CD4-positive, CD25-positive, alpha-beta regulatory T cell (primary cell): ENCODE measurements around the gene PLPP3. TPM values are rescaled to one million over a fixed set of nuclear protein-coding genes. Genes with fewer than 3 reads are reported as not detected.

Experiments used
- ATAC-seq, 2 donors: fragments of 150-1000 bp; cut with Tn5 transposase; one replicate each; pipeline ENCODE4 v1.10.0; 2021; ENCODE audit warnings: low read depth in 2 of 2, moderate number of reproducible peaks in 2 of 2, moderate library complexity in 1 of 2
- DNase-seq, 3 donors: peaks; one replicate each; pipeline versions ENCODE4 v3.0.0 to v3.0.0-alpha.2; 2012 to 2022; ENCODE audit warnings: mixed read lengths in 1 of 3
- H3K27ac ChIP-seq: one replicate; pipeline ENCODE4 v1.7.0; 2013; ENCODE audit warnings: mild to moderate bottlenecking, low read length; ENCODE audit not compliant: insufficient read depth, poor library complexity, severe bottlenecking
- H3K27me3 ChIP-seq: one replicate; pipeline ENCODE4 v1.7.0; 2013; ENCODE audit warnings: low read length; ENCODE audit not compliant: control insufficient read depth, insufficient read depth
- H3K36me3 ChIP-seq: one replicate; pipeline ENCODE4 v1.7.0; 2013; ENCODE audit warnings: mild to moderate bottlenecking, low read length, moderate library complexity; ENCODE audit not compliant: control insufficient read depth, insufficient read depth
- H3K4me1 ChIP-seq: 2 replicates; pipeline ENCODE4 v1.7.0; 2013; ENCODE audit warnings: mild to moderate bottlenecking, low read length; ENCODE audit not compliant: insufficient read depth, control insufficient read depth, poor library complexity, severe bottlenecking
- H3K4me3 ChIP-seq: one replicate; pipeline ENCODE4 v1.7.0; 2013; ENCODE audit warnings: low read depth, mild to moderate bottlenecking, low read length, moderate library complexity
- H3K9me3 ChIP-seq, 2 experiments: 1 replicate in 1 of 2; 2 replicates in 1 of 2; pipeline ENCODE4 v1.7.0; 2013; ENCODE audit warnings: low read length in 2 of 2, mild to moderate bottlenecking in 1 of 2, moderate library complexity in 1 of 2; ENCODE audit not compliant: control insufficient read depth in 2 of 2
- H3K27ac Mint-ChIP-seq, 3 donors: one replicate each; pipeline ENCODE4 v1.8.0; 2020 to 2022; ENCODE audit warnings: mild to moderate bottlenecking in 3 of 3, mixed read lengths in 3 of 3, moderate library complexity in 2 of 3
- H3K27me3 Mint-ChIP-seq: one replicate; pipeline ENCODE4 v1.8.0; 2022; ENCODE audit warnings: mild to moderate bottlenecking, mixed read lengths
- H3K36me3 Mint-ChIP-seq: one replicate; pipeline ENCODE4 v1.8.0; 2020; ENCODE audit warnings: mixed read lengths
- H3K4me1 Mint-ChIP-seq, 4 donors: one replicate each; pipeline ENCODE4 v1.8.0; 2020 to 2022; ENCODE audit warnings: mixed read lengths in 4 of 4, mild to moderate bottlenecking in 1 of 4
- H3K4me3 Mint-ChIP-seq, 4 donors: one replicate each; pipeline ENCODE4 v1.8.0; 2020 to 2022; ENCODE audit warnings: mild to moderate bottlenecking in 4 of 4, mixed read lengths in 4 of 4, moderate library complexity in 3 of 4
- H3K9me3 Mint-ChIP-seq, 7 donors: one replicate each; pipeline ENCODE4 v1.8.0; 2020 to 2022; ENCODE audit warnings: mixed read lengths in 7 of 7, mild to moderate bottlenecking in 3 of 7, moderate library complexity in 2 of 7
- polyA plus RNA-seq, 4 donors: library from polyadenylated mRNA; unstranded; fragments of 300-500 nt; fragmentation: Illumina TruSeq; gene quantifications; one replicate each; pipeline ENCODE4 v1.2.3, GENCODE V29; 2021
- total RNA-seq: library from RNA; stranded (reverse); gene quantifications from one replicate; pipeline ENCODE4 v1.2.3, GENCODE V29; 2022

The PLPP3 gene
- total and polyA plus RNA-seq, 5 donors from 2014 or later = 0.13 TPM; not detected in 4

DNA sequence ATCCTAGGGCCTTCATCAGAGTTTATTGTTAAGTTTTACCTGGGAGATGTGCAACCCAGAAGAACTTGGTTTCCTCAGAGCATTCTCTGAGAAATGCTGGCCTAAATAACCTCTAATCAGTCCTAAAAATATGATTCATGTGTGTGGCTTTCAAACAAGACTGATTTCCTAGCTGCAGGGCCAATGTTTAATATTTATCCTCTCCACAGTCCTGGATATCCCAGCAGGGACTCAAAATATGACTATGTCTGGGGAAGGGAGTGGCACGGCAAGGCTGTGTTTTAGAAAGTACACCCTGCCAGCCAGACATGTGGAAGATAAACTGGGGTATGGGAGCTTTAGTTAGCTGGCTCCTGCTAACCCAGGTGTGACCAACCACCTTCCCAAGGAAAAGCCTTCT is 26.3 kb downstream of the PLPP3 start:
- ATAC-seq (no peak), DNase-seq (no peak)
- Mint-ChIP-seq H3K4me3 (no peak overlapping the region), H3K27me3 (no peaks in the 10 kb centered on the region), H3K9me3 (peaks cover 0 to 4% (median 0%) of the 10 kb centered on the region in 7 donors), H3K4me1 (no peaks in the 10 kb centered on the region), H3K36me3 (no peaks in the 10 kb centered on the region), H3K27ac (no peak overlapping the region)
- Histone ChIP-seq H3K27ac (no peak overlapping the region), H3K9me3 (no peaks in the 10 kb centered on the region), H3K4me1 (no peaks in the 10 kb centered on the region), H3K4me3 (no peak overlapping the region), H3K36me3 (no peaks in the 10 kb centered on the region), H3K27me3 (no peaks in the 10 kb centered on the region)

DNA sequence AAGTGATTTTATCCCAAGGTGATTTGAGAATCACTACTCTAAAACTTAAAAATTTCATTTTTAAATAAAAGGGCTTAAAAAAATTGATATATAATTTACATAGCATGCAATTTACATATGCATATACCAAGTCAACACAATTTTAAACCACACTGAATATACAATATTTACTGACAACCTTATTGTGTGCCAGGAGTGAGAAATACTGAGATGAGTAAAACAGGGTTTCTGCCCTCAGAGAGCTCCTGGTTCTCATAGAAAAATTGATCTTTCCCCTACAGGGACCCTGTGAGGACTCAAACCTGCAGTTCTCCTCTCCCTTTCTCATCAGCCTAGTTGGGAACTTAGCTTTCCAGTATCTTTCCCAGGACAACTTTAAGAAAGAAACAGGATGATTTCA is 27.0 kb downstream of the PLPP3 start:
- Mint-ChIP-seq H3K27me3 (no peaks in the 10 kb centered on the region), H3K27ac (no peak overlapping the region), H3K4me3 (no peak overlapping the region), H3K9me3 (peaks cover 0 to 4% (median 0%) of the 10 kb centered on the region in 7 donors), H3K4me1 (no peaks in the 10 kb centered on the region), H3K36me3 (no peaks in the 10 kb centered on the region)
- no peak for ATAC-seq
- Histone ChIP-seq H3K36me3 (no peaks in the 10 kb centered on the region), H3K27ac (no peak overlapping the region), H3K27me3 (no peaks in the 10 kb centered on the region), H3K4me3 (no peak overlapping the region), H3K9me3 (no peaks in the 10 kb centered on the region), H3K4me1 (no peaks in the 10 kb centered on the region)
- no peak for DNase-seq

DNA sequence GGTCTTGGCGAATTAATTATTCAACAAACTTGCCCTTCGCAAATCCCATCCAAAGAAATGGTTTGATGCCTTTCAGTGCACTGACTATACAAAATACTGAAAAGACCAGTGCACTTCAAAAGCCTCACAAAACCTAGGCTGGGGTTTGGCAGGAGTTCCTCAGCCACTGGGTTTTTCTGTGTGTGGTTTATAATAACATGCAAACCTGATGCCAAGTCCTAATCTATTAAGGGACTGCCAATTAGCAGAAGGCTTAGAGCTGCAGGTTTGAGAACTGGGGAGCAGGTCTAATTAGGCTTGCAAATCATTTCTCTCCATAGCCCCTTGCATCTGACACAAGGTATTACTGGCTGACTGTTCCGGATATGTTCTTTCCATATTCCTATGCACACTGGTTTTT is 27.7 kb downstream of the PLPP3 start:
- no peaks in the 10 kb centered on the region for H3K27me3 Mint-ChIP-seq
- no peak overlapping the region for H3K27ac ChIP-seq
- H3K4me1 ChIP-seq = no peaks in the 10 kb centered on the region
- H3K36me3 ChIP-seq = no peaks in the 10 kb centered on the region
- H3K27ac Mint-ChIP-seq = no peak overlapping the region
- H3K27me3 ChIP-seq = no peaks in the 10 kb centered on the region
- no peaks in the 10 kb centered on the region for H3K36me3 Mint-ChIP-seq
- H3K4me1 Mint-ChIP-seq = no peaks in the 10 kb centered on the region
- H3K4me3 ChIP-seq = no peak overlapping the region
- ATAC-seq (no peak), DNase-seq (no peak)
- no peak overlapping the region for H3K4me3 Mint-ChIP-seq
- no peaks in the 10 kb centered on the region for H3K9me3 ChIP-seq
- H3K9me3 Mint-ChIP-seq = peaks cover 0 to 4% (median 0%) of the 10 kb centered on the region in 7 donors

DNA sequence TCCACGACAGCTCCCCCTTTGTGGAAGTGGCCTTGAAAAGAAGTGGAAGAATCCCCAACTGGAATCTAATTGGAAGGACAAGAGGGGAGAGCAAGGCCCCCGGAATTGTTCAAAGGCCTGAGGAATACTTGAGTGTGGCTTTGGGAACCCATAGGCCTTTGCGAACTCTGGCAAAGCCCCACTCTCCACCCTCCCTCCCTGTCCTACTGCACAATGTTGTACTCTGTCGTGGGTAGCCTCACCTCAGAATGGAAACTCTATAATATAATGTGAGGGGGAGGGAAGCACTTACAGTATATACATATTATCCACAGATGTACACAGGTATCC is 28.5 kb downstream of the PLPP3 start:
- no peak overlapping the region for H3K4me3 Mint-ChIP-seq

DNA sequence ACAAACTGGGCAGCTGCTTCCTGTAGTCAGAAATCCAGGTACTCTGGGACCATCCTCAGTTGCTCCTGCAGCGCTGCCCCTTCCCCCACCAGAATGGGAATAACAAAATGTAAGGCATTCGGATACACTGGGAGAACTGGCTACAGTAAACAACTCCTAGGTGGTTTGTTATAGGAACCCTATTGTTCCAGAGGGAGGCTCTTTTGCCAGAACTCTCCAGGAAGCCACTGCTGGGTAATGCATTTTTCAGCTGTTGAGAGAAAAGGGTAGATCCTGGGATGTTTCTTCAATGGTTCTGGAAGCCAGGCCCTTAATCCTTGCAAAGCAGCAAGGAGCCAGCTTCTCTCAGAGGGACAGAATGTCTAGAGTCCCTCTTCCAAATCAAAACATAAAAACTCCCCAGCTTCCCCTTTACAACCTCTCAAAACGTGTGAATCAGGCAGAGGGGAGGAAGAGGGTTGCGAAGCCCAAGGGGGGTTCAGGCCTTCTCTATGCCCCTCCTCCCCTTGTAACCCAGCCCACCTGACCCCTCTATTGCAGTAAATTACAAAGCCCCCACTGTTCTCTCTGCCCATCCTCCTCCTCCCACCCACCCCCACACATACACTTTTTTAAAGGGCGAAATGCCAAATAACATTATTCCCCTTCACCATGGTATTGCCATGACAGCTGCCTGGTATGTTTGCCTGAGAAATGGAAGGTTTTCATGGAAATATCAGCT is 29.1 kb downstream of the PLPP3 start:
- Mint-ChIP-seq H3K4me1 (no peaks in the 10 kb centered on the region), H3K36me3 (no peaks in the 10 kb centered on the region), H3K27me3 (no peaks in the 10 kb centered on the region), H3K4me3 (no peak overlapping the region), H3K27ac (no peak overlapping the region), H3K9me3 (peaks cover 0 to 2% (median 0%) of the 10 kb centered on the region in 7 donors)
- Histone ChIP-seq H3K27ac (no peak overlapping the region), H3K36me3 (no peaks in the 10 kb centered on the region), H3K4me1 (no peaks in the 10 kb centered on the region), H3K9me3 (no peaks in the 10 kb centered on the region), H3K27me3 (no peaks in the 10 kb centered on the region), H3K4me3 (no peak overlapping the region)
- no peak for ATAC-seq
- no peak for DNase-seq

More for the DNA sequence above, 28.5 kb downstream of the PLPP3 start:
- Mint-ChIP-seq H3K27me3 (no peaks in the 10 kb centered on the region), H3K27ac (no peak overlapping the region), H3K9me3 (peaks cover 0 to 2% (median 0%) of the 10 kb centered on the region in 7 donors), H3K4me1 (no peaks in the 10 kb centered on the region), H3K36me3 (no peaks in the 10 kb centered on the region)
- Histone ChIP-seq H3K4me3 (no peak overlapping the region), H3K27ac (no peak overlapping the region), H3K4me1 (no peaks in the 10 kb centered on the region), H3K9me3 (no peaks in the 10 kb centered on the region), H3K27me3 (no peaks in the 10 kb centered on the region), H3K36me3 (no peaks in the 10 kb centered on the region)
- ATAC-seq (no peak), DNase-seq (no peak)

DNA sequence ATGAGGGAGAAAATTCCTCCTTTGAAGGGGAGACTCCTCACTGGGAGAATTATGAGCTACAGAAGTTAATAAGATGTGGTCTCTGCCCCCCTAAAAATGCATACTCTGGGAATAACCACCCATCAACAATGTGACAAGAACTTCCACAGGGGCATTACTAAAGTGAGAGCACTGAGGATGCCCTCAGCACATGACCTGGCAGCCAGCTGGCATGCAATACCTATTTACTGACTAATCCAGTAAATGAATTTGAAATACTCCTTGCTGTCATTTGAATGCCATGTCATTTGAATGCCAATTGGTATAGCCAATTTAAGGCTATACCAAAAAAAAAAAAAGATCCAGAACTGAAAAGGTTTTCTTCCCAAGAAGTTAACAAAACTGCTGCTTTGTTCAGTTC is 30.8 kb downstream of the PLPP3 start:
- H3K4me3 ChIP-seq = no peak overlapping the region
- Mint-ChIP-seq H3K27me3 (no peaks in the 10 kb centered on the region), H3K36me3 (no peaks in the 10 kb centered on the region), H3K4me3 (no peak overlapping the region), H3K9me3 (no peaks in the 10 kb centered on the region), H3K27ac (no peak overlapping the region), H3K4me1 (no peaks in the 10 kb centered on the region)
- H3K27ac ChIP-seq = no peak overlapping the region
- H3K4me1 ChIP-seq = no peaks in the 10 kb centered on the region
- no peaks in the 10 kb centered on the region for H3K27me3 ChIP-seq
- DNase-seq = no peak
- H3K9me3 ChIP-seq = no peaks in the 10 kb centered on the region
- no peak for ATAC-seq
- no peaks in the 10 kb centered on the region for H3K36me3 ChIP-seq

DNA sequence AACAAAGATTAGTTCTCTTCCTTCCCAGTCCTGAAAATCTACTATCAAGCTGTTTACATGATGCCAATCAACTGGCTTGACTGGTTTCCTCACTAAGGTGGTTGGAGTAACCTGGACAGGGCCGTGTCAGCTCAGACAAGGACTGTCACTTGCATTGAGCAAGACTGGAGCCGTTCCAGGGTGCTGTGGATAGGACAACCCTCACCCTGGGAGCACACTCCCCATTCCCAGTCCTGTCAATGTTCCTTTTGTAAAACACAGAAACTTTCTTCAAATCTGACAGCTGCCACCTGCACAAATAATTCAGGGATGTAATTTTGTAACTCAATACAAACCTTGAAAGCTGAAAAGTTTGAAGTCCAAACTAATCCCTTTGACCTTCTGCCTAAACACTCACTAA is 31.4 kb downstream of the PLPP3 start:
- Mint-ChIP-seq H3K4me3 (no peak overlapping the region), H3K4me1 (no peaks in the 10 kb centered on the region), H3K9me3 (no peaks in the 10 kb centered on the region), H3K27me3 (no peaks in the 10 kb centered on the region), H3K27ac (no peak overlapping the region), H3K36me3 (no peaks in the 10 kb centered on the region)
- DNase-seq = no peak
- ATAC-seq = no peak
- Histone ChIP-seq H3K27me3 (no peaks in the 10 kb centered on the region), H3K4me3 (no peak overlapping the region), H3K9me3 (no peaks in the 10 kb centered on the region), H3K4me1 (no peaks in the 10 kb centered on the region), H3K36me3 (no peaks in the 10 kb centered on the region), H3K27ac (no peak overlapping the region)

DNA sequence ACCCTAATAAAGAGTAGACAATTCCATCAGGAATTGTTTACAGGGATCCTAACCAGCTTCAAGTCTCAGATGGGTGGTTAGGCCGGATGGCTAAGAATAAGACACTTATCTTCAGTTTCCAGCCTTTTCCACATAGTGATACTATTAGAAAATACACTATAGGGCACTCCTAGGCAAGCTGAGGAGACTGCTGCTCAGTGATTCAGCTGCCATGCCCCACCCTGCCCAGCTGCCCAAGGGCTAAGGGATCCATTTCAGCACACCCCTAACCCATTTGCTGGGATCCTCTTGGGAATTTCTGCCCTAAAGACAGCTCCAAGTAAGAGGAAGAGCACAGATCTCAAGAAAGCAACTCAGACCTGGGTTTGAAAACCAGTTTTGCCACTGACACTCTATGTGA is 31.9 kb downstream of the PLPP3 start:
- Histone ChIP-seq H3K36me3 (no peaks in the 10 kb centered on the region), H3K9me3 (no peaks in the 10 kb centered on the region), H3K27me3 (no peaks in the 10 kb centered on the region), H3K4me1 (no peaks in the 10 kb centered on the region), H3K27ac (no peak overlapping the region), H3K4me3 (no peak overlapping the region)
- H3K27me3 Mint-ChIP-seq = no peaks in the 10 kb centered on the region
- H3K4me1 Mint-ChIP-seq = no peaks in the 10 kb centered on the region
- no peak overlapping the region for H3K4me3 Mint-ChIP-seq
- no peaks in the 10 kb centered on the region for H3K36me3 Mint-ChIP-seq
- no peaks in the 10 kb centered on the region for H3K9me3 Mint-ChIP-seq
- DNase-seq = no peak
- no peak overlapping the region for H3K27ac Mint-ChIP-seq
- ATAC-seq = no peak
